GM23248 (cell line): ENCODE measurements around the gene MYO18B.

Source experiments
- EZH2 ChIP-seq: fragments of 200-600 bp; sonication (generic); IDR thresholded peaks from 2 replicates; pipeline ENCODE4 v1.6.1; 2018; ENCODE audit warnings: antibody characterized with exemption, mild to moderate bottlenecking; ENCODE audit not compliant: insufficient read depth, poor library complexity, severe bottlenecking
- EZH2phosphoT487 ChIP-seq: fragments of 200-600 bp; sonication (generic); IDR thresholded peaks from 2 replicates; pipeline ENCODE4 v1.6.1; 2018; ENCODE audit warnings: antibody characterized with exemption, moderate library complexity, mild to moderate bottlenecking, low read depth; ENCODE audit not compliant: insufficient read depth

DNA sequence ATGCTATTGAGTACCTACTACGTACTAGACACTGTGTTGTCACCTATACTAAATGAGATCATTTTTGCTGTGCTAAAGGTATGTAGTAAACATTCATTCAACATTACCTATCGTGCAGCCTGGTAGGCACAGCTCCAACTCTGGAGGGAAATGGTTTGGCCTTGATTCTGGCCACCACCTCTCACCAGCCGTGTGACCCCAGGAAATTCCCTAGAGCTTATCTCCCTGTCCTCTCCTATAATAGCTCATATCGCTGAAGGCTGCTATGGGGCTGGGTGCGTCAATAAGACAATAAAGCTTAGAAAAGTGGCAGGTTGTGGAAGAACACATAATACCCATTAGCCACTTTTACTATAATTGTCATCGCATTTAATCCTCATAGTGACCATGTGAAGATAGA is 107.5 kb downstream of the MYO18B start:
- TF ChIP-seq EZH2 = no peak
- no peak for TF ChIP-seq EZH2phosphoT487
